ENCODE results near the gene DOCK11.

DOCK11 gene

GRCh38 chrX:118623062-118623461 is 127.4 kb downstream of the DOCK11 start:
- Histone ChIP-seq H3K27ac (ENCODE audit: low read depth, low read length) (no peak overlapping the region), H3K4me3 (ENCODE audit: low read depth in 1 of 2, low read length in 2 of 2) (no peak overlapping the region), H3K27me3 (ENCODE audit: control insufficient read depth in 1 of 2, insufficient read depth in 2 of 2, low read length in 2 of 2) (no peaks in the 10 kb centered on the region), H3K4me1 (ENCODE audit: control insufficient read depth in 1 of 2, insufficient read depth in 2 of 2, low read length in 2 of 2) (no peaks in the 10 kb centered on the region), H3K36me3 (ENCODE audit: control insufficient read depth in 1 of 2, insufficient read depth in 2 of 2, low read length in 2 of 2) (no peaks in the 10 kb centered on the region), H3K9me3 (ENCODE audit: control insufficient read depth in 1 of 2, low read length in 2 of 2) (no peaks in the 10 kb centered on the region), H3K9ac (ENCODE audit: low read depth in 1 of 2, low read length in 2 of 2) (no peak overlapping the region)

GRCh38 chrX:118626346-118626745 is 130.7 kb downstream of the DOCK11 start:
- H3K36me3 ChIP-seq (ENCODE audit: control insufficient read depth in 1 of 2, insufficient read depth in 2 of 2, low read length in 2 of 2): no peaks in the 10 kb centered on the region
- H3K4me1 ChIP-seq (ENCODE audit: control insufficient read depth in 1 of 2, insufficient read depth in 2 of 2, low read length in 2 of 2): no peaks in the 10 kb centered on the region
- H3K4me3 ChIP-seq (ENCODE audit: low read depth in 1 of 2, low read length in 2 of 2): no peak overlapping the region
- H3K27me3 ChIP-seq (ENCODE audit: control insufficient read depth in 1 of 2, insufficient read depth in 2 of 2, low read length in 2 of 2): no peaks in the 10 kb centered on the region
- no peak overlapping the region for H3K9ac ChIP-seq (ENCODE audit: low read depth in 1 of 2, low read length in 2 of 2)
- no peaks in the 10 kb centered on the region for H3K9me3 ChIP-seq (ENCODE audit: control insufficient read depth in 1 of 2, low read length in 2 of 2)
- H3K27ac ChIP-seq (ENCODE audit: low read depth, low read length): no peak overlapping the region

GRCh38 chrX:118627084-118627758 is 131.6 kb downstream of the DOCK11 start:
- no peaks in the 10 kb centered on the region for H3K9me3 ChIP-seq (ENCODE audit: control insufficient read depth in 1 of 2, low read length in 2 of 2)
- H3K9ac ChIP-seq (ENCODE audit: low read depth in 1 of 2, low read length in 2 of 2): no peak overlapping the region
- H3K4me1 ChIP-seq (ENCODE audit: control insufficient read depth in 1 of 2, insufficient read depth in 2 of 2, low read length in 2 of 2): no peaks in the 10 kb centered on the region
- no peaks in the 10 kb centered on the region for H3K27me3 ChIP-seq (ENCODE audit: control insufficient read depth in 1 of 2, insufficient read depth in 2 of 2, low read length in 2 of 2)
- no peaks in the 10 kb centered on the region for H3K36me3 ChIP-seq (ENCODE audit: control insufficient read depth in 1 of 2, insufficient read depth in 2 of 2, low read length in 2 of 2)
- H3K4me3 ChIP-seq (ENCODE audit: low read depth in 1 of 2, low read length in 2 of 2): no peak overlapping the region
- H3K27ac ChIP-seq (ENCODE audit: low read depth, low read length): no peak overlapping the region

- Histone ChIP-seq H3K4me1 (ENCODE audit: control insufficient read depth in 1 of 2, insufficient read depth in 2 of 2, low read length in 2 of 2) (no peaks in the 10 kb centered on the region), H3K36me3 (ENCODE audit: control insufficient read depth in 1 of 2, insufficient read depth in 2 of 2, low read length in 2 of 2) (no peaks in the 10 kb centered on the region), H3K4me3 (ENCODE audit: low read depth in 1 of 2, low read length in 2 of 2) (no peak overlapping the region), H3K27ac (ENCODE audit: low read depth, low read length) (no peak overlapping the region), H3K9ac (ENCODE audit: low read depth in 1 of 2, low read length in 2 of 2) (no peak overlapping the region), H3K27me3 (ENCODE audit: control insufficient read depth in 1 of 2, insufficient read depth in 2 of 2, low read length in 2 of 2) (no peaks in the 10 kb centered on the region), H3K9me3 (ENCODE audit: control insufficient read depth in 1 of 2, low read length in 2 of 2) (no peaks in the 10 kb centered on the region)
These were observed 135.2 kb downstream of the DOCK11 start for GRCh38 chrX:118630848-118631247.

GRCh38 chrX:118631586-118631985 is 136.0 kb downstream of the DOCK11 start:
- Histone ChIP-seq H3K9ac (ENCODE audit: low read depth in 1 of 2, low read length in 2 of 2) (no peak overlapping the region), H3K4me3 (ENCODE audit: low read depth in 1 of 2, low read length in 2 of 2) (no peak overlapping the region), H3K9me3 (ENCODE audit: control insufficient read depth in 1 of 2, low read length in 2 of 2) (no peaks in the 10 kb centered on the region), H3K36me3 (ENCODE audit: control insufficient read depth in 1 of 2, insufficient read depth in 2 of 2, low read length in 2 of 2) (no peaks in the 10 kb centered on the region), H3K27me3 (ENCODE audit: control insufficient read depth in 1 of 2, insufficient read depth in 2 of 2, low read length in 2 of 2) (no peaks in the 10 kb centered on the region), H3K27ac (ENCODE audit: low read depth, low read length) (no peak overlapping the region), H3K4me1 (ENCODE audit: control insufficient read depth in 1 of 2, insufficient read depth in 2 of 2, low read length in 2 of 2) (no peaks in the 10 kb centered on the region)

- Histone ChIP-seq H3K4me3 (ENCODE audit: low read depth in 1 of 2, low read length in 2 of 2) (no peak overlapping the region), H3K27ac (ENCODE audit: low read depth, low read length) (no peak overlapping the region), H3K9ac (ENCODE audit: low read depth in 1 of 2, low read length in 2 of 2) (no peak overlapping the region), H3K27me3 (ENCODE audit: control insufficient read depth in 1 of 2, insufficient read depth in 2 of 2, low read length in 2 of 2) (no peaks in the 10 kb centered on the region), H3K9me3 (ENCODE audit: control insufficient read depth in 1 of 2, low read length in 2 of 2) (no peaks in the 10 kb centered on the region), H3K4me1 (ENCODE audit: control insufficient read depth in 1 of 2, insufficient read depth in 2 of 2, low read length in 2 of 2) (no peaks in the 10 kb centered on the region), H3K36me3 (ENCODE audit: control insufficient read depth in 1 of 2, insufficient read depth in 2 of 2, low read length in 2 of 2) (no peaks in the 10 kb centered on the region)
These were observed 137.2 kb downstream of the DOCK11 start for GRCh38 chrX:118632862-118633261.

GRCh38 chrX:118633530-118633929 is 137.9 kb downstream of the DOCK11 start:
- H3K9ac ChIP-seq (ENCODE audit: low read depth in 1 of 2, low read length in 2 of 2): no peak overlapping the region
- no peaks in the 10 kb centered on the region for H3K4me1 ChIP-seq (ENCODE audit: control insufficient read depth in 1 of 2, insufficient read depth in 2 of 2, low read length in 2 of 2)
- no peak overlapping the region for H3K4me3 ChIP-seq (ENCODE audit: low read depth in 1 of 2, low read length in 2 of 2)
- no peaks in the 10 kb centered on the region for H3K27me3 ChIP-seq (ENCODE audit: control insufficient read depth in 1 of 2, insufficient read depth in 2 of 2, low read length in 2 of 2)
- H3K36me3 ChIP-seq (ENCODE audit: control insufficient read depth in 1 of 2, insufficient read depth in 2 of 2, low read length in 2 of 2): no peaks in the 10 kb centered on the region
- no peak overlapping the region for H3K27ac ChIP-seq (ENCODE audit: low read depth, low read length)
- no peaks in the 10 kb centered on the region for H3K9me3 ChIP-seq (ENCODE audit: control insufficient read depth in 1 of 2, low read length in 2 of 2)

GRCh38 chrX:118634336-118634735 is 138.7 kb downstream of the DOCK11 start:
- Histone ChIP-seq H3K4me1 (ENCODE audit: control insufficient read depth in 1 of 2, insufficient read depth in 2 of 2, low read length in 2 of 2) (no peaks in the 10 kb centered on the region), H3K36me3 (ENCODE audit: control insufficient read depth in 1 of 2, insufficient read depth in 2 of 2, low read length in 2 of 2) (no peaks in the 10 kb centered on the region), H3K27ac (ENCODE audit: low read depth, low read length) (no peak overlapping the region), H3K9ac (ENCODE audit: low read depth in 1 of 2, low read length in 2 of 2) (no peak overlapping the region), H3K4me3 (ENCODE audit: low read depth in 1 of 2, low read length in 2 of 2) (no peak overlapping the region), H3K9me3 (ENCODE audit: control insufficient read depth in 1 of 2, low read length in 2 of 2) (no peaks in the 10 kb centered on the region), H3K27me3 (ENCODE audit: control insufficient read depth in 1 of 2, insufficient read depth in 2 of 2, low read length in 2 of 2) (no peaks in the 10 kb centered on the region)

- Histone ChIP-seq H3K27ac (ENCODE audit: low read depth, low read length) (no peak overlapping the region), H3K9me3 (ENCODE audit: control insufficient read depth in 1 of 2, low read length in 2 of 2) (no peaks in the 10 kb centered on the region), H3K4me3 (ENCODE audit: low read depth in 1 of 2, low read length in 2 of 2) (no peak overlapping the region), H3K4me1 (ENCODE audit: control insufficient read depth in 1 of 2, insufficient read depth in 2 of 2, low read length in 2 of 2) (no peaks in the 10 kb centered on the region), H3K36me3 (ENCODE audit: control insufficient read depth in 1 of 2, insufficient read depth in 2 of 2, low read length in 2 of 2) (no peaks in the 10 kb centered on the region), H3K27me3 (ENCODE audit: control insufficient read depth in 1 of 2, insufficient read depth in 2 of 2, low read length in 2 of 2) (no peaks in the 10 kb centered on the region), H3K9ac (ENCODE audit: low read depth in 1 of 2, low read length in 2 of 2) (no peak overlapping the region)
These were observed 142.4 kb downstream of the DOCK11 start for GRCh38 chrX:118637997-118638396.

GRCh38 chrX:118644378-118644777 is 148.8 kb downstream of the DOCK11 start:
- H3K36me3 ChIP-seq (ENCODE audit: control insufficient read depth in 1 of 2, insufficient read depth in 2 of 2, low read length in 2 of 2): no peaks in the 10 kb centered on the region
- H3K4me3 ChIP-seq (ENCODE audit: low read depth in 1 of 2, low read length in 2 of 2): no peak overlapping the region
- no peaks in the 10 kb centered on the region for H3K4me1 ChIP-seq (ENCODE audit: control insufficient read depth in 1 of 2, insufficient read depth in 2 of 2, low read length in 2 of 2)
- H3K27ac ChIP-seq (ENCODE audit: low read depth, low read length): no peak overlapping the region
- H3K27me3 ChIP-seq (ENCODE audit: control insufficient read depth in 1 of 2, insufficient read depth in 2 of 2, low read length in 2 of 2): no peaks in the 10 kb centered on the region
- H3K9me3 ChIP-seq (ENCODE audit: control insufficient read depth in 1 of 2, low read length in 2 of 2): no peaks in the 10 kb centered on the region
- H3K9ac ChIP-seq (ENCODE audit: low read depth in 1 of 2, low read length in 2 of 2): no peak overlapping the region

GRCh38 chrX:118652717-118653116 is 157.1 kb downstream of the DOCK11 start:
- Histone ChIP-seq H3K27me3 (ENCODE audit: control insufficient read depth in 1 of 2, insufficient read depth in 2 of 2, low read length in 2 of 2) (no peaks in the 10 kb centered on the region), H3K9ac (ENCODE audit: low read depth in 1 of 2, low read length in 2 of 2) (no peak overlapping the region), H3K27ac (ENCODE audit: low read depth, low read length) (no peak overlapping the region), H3K4me1 (ENCODE audit: control insufficient read depth in 1 of 2, insufficient read depth in 2 of 2, low read length in 2 of 2) (no peaks in the 10 kb centered on the region), H3K4me3 (ENCODE audit: low read depth in 1 of 2, low read length in 2 of 2) (no peak overlapping the region), H3K9me3 (ENCODE audit: control insufficient read depth in 1 of 2, low read length in 2 of 2) (no peaks in the 10 kb centered on the region), H3K36me3 (ENCODE audit: control insufficient read depth in 1 of 2, insufficient read depth in 2 of 2, low read length in 2 of 2) (no peaks in the 10 kb centered on the region)
